ENCODE data around the gene CHADL.

- no peak for TF ChIP-seq CTCF (IDR thresholded peaks at IDR 0.05; ENCODE audit: low read depth, low read length, poor library complexity, severe bottlenecking)
- TF ChIP-seq EZH2phosphoT487 (IDR thresholded peaks at IDR 0.05; ENCODE audit: borderline replicate concordance, low read length), result no peak
Observed at GRCh38 chr22:41231369-41231768, 9.4 kb downstream of the CHADL start.

Measured in DOHH2 (cell line).